Spinal cord (tissue), 10 donors: ENCODE results near the gene EEF2K. TPM values are rescaled to one million over a fixed set of nuclear protein-coding genes. Genes with fewer than 3 reads are reported as not detected.
"Not testable (repeated sequence)": the region's sequence is repeated elsewhere in the genome, so short reads cannot be mapped to it uniquely, and the experiment has no call there.

Source experiments
- DNase-seq, 6 donors: peaks; one replicate each; pipeline versions ENCODE4 v3.0.0 to v3.0.0-alpha.2; 2013 to 2015; ENCODE audit warnings: low spot score in 6 of 6, low read depth in 4 of 6
- H3K27ac ChIP-seq: one replicate; pipeline ENCODE4 v1.5.1; 2013; ENCODE audit warnings: low read depth, low read length, control low read depth
- H3K27me3 ChIP-seq: one replicate; pipeline ENCODE4 v1.6.1; 2013; ENCODE audit warnings: low read length; ENCODE audit not compliant: control insufficient read depth, insufficient read depth
- H3K36me3 ChIP-seq: one replicate; pipeline ENCODE4 v1.6.1; 2013; ENCODE audit warnings: low read length; ENCODE audit not compliant: control insufficient read depth, insufficient read depth
- H3K4me1 ChIP-seq: one replicate; pipeline ENCODE4 v1.6.1; 2013; ENCODE audit warnings: low read length; ENCODE audit not compliant: control insufficient read depth, insufficient read depth
- H3K4me3 ChIP-seq: one replicate; pipeline ENCODE4 v1.5.1; 2013; ENCODE audit warnings: low read depth, low read length, control low read depth
- H3K9me3 ChIP-seq: one replicate; pipeline ENCODE4 v1.6.1; 2013; ENCODE audit warnings: low read length; ENCODE audit not compliant: control insufficient read depth, insufficient read depth
- WGBS: methylation state at CpG from one replicate; pipeline ENCODE4 v1.1.5; 2013; ENCODE audit warnings: missing lambda C conversion rate; ENCODE audit not compliant: insufficient coverage; 5-methylcytosine and 5-hydroxymethylcytosine counted together
- polyA plus RNA-seq, 2 donors: library from polyadenylated mRNA; unstranded; fragments of 120-200 nt; gene quantifications; one replicate each; pipeline ENCODE4 v1.2.1, GENCODE V29; 2013; ENCODE audit not compliant: insufficient read length in 2 of 2
- total RNA-seq, 2 donors: library from RNA; depleted of rRNA in 1 of 2; stranded (reverse); fragments of 120-200 nt in 1 of 2; fragments of >200 nt in 1 of 2; gene quantifications; one replicate each; pipeline versions ENCODE4 v1.2.3 to v1.2.4, GENCODE V29; 2013 to 2014
- donor health status: healthy.

The EEF2K gene
- total and polyA plus RNA-seq, 4 donors = 15.4 to 30.4 (median 22.1) TPM

- no peaks in the 10 kb centered on the region for H3K27me3 ChIP-seq
- WGBS = 3% methylated on average over 10 of the region's 17 CpGs
- DNase-seq = peak in 2 of 6 donors; percentile 13 to 45
- H3K4me3 ChIP-seq = peak overlapping the region; percentile 77
- peak overlapping the region; percentile 91 for H3K27ac ChIP-seq
- H3K9me3 ChIP-seq = no peaks in the 10 kb centered on the region
- H3K36me3 ChIP-seq = peaks cover 2% of the 10 kb centered on the region
- H3K4me1 ChIP-seq = peaks cover 9% of the 10 kb centered on the region
These were observed 90.4 kb downstream of the EEF2K start for GRCh38 chr16:22296225-22297113.

- WGBS = 0% methylated on average over 76 of the region's 76 CpGs
- peak; percentile 98 to 100 (median 99) for DNase-seq
- Histone ChIP-seq H3K27ac (peak within 1 kb of the TSS; percentile 91), H3K4me3 (peak within 1 kb of the TSS; percentile 77), H3K36me3 (peaks cover 2% of the 10 kb centered on the region), H3K9me3 (no peaks in the 10 kb centered on the region), H3K27me3 (no peaks in the 10 kb centered on the region), H3K4me1 (peaks cover 9% of the 10 kb centered on the region)
These were observed 91.2 kb downstream of the EEF2K start, which contains the start of gene POLR3E for GRCh38 chr16:22297114-22297870. Gene POLR3E (plus strand): TSS chr16:22297409. CDS start chr16:22302969, 5,560 bp downstream.

GRCh38 chr16:22297871-22298733 is 92.0 kb downstream of the EEF2K start:
- 0% methylated on average over 22 of the region's 39 CpGs for WGBS
- peak overlapping the region; percentile 77 for H3K4me3 ChIP-seq

GRCh38 chr16:22299036-22299435 is 93.0 kb downstream of the EEF2K start:
- Histone ChIP-seq H3K27me3 (no peaks in the 10 kb centered on the region), H3K9me3 (no peaks in the 10 kb centered on the region), H3K4me3 (no peak overlapping the region), H3K27ac (no peak overlapping the region), H3K4me1 (peaks cover 9% of the 10 kb centered on the region), H3K36me3 (peaks cover 15% of the 10 kb centered on the region)
- WGBS = 91% methylated on average over 1 of the region's 1 CpG
- DNase-seq = no peak

More at GRCh38 chr16:22297871-22298733, 92.0 kb downstream of the EEF2K start:
- Histone ChIP-seq H3K27ac (peak overlapping the region; percentile 91), H3K27me3 (no peaks in the 10 kb centered on the region), H3K4me1 (peaks cover 9% of the 10 kb centered on the region), H3K9me3 (no peaks in the 10 kb centered on the region), H3K36me3 (peaks cover 10% of the 10 kb centered on the region)
- peak; percentile 72 to 98 (median 82) for DNase-seq

GRCh38 chr16:22300427-22301071 is 94.5 kb downstream of the EEF2K start:
- peaks cover 27% of the 10 kb centered on the region for H3K36me3 ChIP-seq
- no peak overlapping the region for H3K27ac ChIP-seq
- 40% methylated on average over 7 of the region's 8 CpGs for WGBS
- no peaks in the 10 kb centered on the region for H3K27me3 ChIP-seq
- no peak overlapping the region for H3K4me3 ChIP-seq
- H3K4me1 ChIP-seq = peaks cover 9% of the 10 kb centered on the region
- peak in 2 of 6 donors; percentile 35 to 63 for DNase-seq
- H3K9me3 ChIP-seq = no peaks in the 10 kb centered on the region

- DNase-seq, H3K27ac ChIP-seq, H3K4me1 ChIP-seq, H3K27me3 ChIP-seq, H3K4me3 ChIP-seq, H3K9me3 ChIP-seq: not testable (repeated sequence)
- peaks cover 29% of the 10 kb centered on the region for H3K36me3 ChIP-seq
- 99% methylated on average over 6 of the region's 7 CpGs for WGBS
These were observed 95.3 kb downstream of the EEF2K start for GRCh38 chr16:22301423-22301822.

GRCh38 chr16:22302776-22303363 is 96.8 kb downstream of the EEF2K start:
- DNase-seq = no peak
- Histone ChIP-seq H3K27me3 (no peaks in the 10 kb centered on the region), H3K36me3 (peaks cover 43% of the 10 kb centered on the region), H3K9me3 (no peaks in the 10 kb centered on the region), H3K4me3 (no peak overlapping the region), H3K27ac (no peak overlapping the region), H3K4me1 (peaks cover 9% of the 10 kb centered on the region)
- 98% methylated on average over 9 of the region's 12 CpGs for WGBS

GRCh38 chr16:22304411-22304810 is 98.3 kb downstream of the EEF2K start:
- no peak overlapping the region for H3K4me3 ChIP-seq
- WGBS = 96% methylated on average over 4 of the region's 4 CpGs

More at GRCh38 chr16:22304411-22304810, 98.3 kb downstream of the EEF2K start:
- no peak overlapping the region for H3K27ac ChIP-seq
- H3K9me3 ChIP-seq = no peaks in the 10 kb centered on the region
- peaks cover 9% of the 10 kb centered on the region for H3K4me1 ChIP-seq
- H3K36me3 ChIP-seq = peaks cover 54% of the 10 kb centered on the region
- H3K27me3 ChIP-seq = no peaks in the 10 kb centered on the region
- DNase-seq = no peak
